ENCODE data around the gene SP4. TPM values are rescaled to one million over a fixed set of nuclear protein-coding genes. Genes with fewer than 3 reads are reported as not detected.
"Not testable (repeated sequence)": the region's sequence is repeated elsewhere in the genome, so short reads cannot be mapped to it uniquely, and the experiment has no call there.

Gene SP4
- total RNA-seq, 1 donor from 2014 or later, result 10.8 TPM

- no peak for DNase-seq (ENCODE audit: low spot score)
Observed at GRCh38 chr7:21524680-21525079, 96.8 kb downstream of the SP4 start.

GRCh38 chr7:21526007-21526406 lies 98.1 kb downstream of the SP4 start:
- no peak for DNase-seq (ENCODE audit: low spot score)

GRCh38 chr7:21526448-21526847 lies 98.6 kb downstream of the SP4 start:
- no peak for DNase-seq (ENCODE audit: low spot score)

- not testable (repeated sequence) for DNase-seq (ENCODE audit: low spot score)
Observed at GRCh38 chr7:21532485-21532884, 104.6 kb downstream of the SP4 start.

GRCh38 chr7:21533646-21534045 lies 105.8 kb downstream of the SP4 start:
- DNase-seq (ENCODE audit: low spot score), result not testable (repeated sequence)

GRCh38 chr7:21536445-21537118 lies 108.7 kb downstream of the SP4 start:
- DNase-seq (ENCODE audit: low spot score), result not testable (repeated sequence)

GRCh38 chr7:21538936-21539495 lies 111.1 kb downstream of the SP4 start:
- DNase-seq (ENCODE audit: low spot score), result no peak

GRCh38 chr7:21542891-21543527 lies 115.1 kb downstream of the SP4 start, which contains the start of gene DNAH11:
Gene DNAH11, plus strand, starts transcription at chr7:21543039. Its CDS starts 207 bp downstream, at chr7:21543246.
- DNase-seq (ENCODE audit: low spot score), result peak; percentile 21

- peak; percentile 13 for DNase-seq (ENCODE audit: low spot score)
Observed at GRCh38 chr7:21543528-21544302, 115.8 kb downstream of the SP4 start.

- no peak for DNase-seq (ENCODE audit: low spot score)
Observed at GRCh38 chr7:21544303-21544656, 116.4 kb downstream of the SP4 start.

- DNase-seq (ENCODE audit: low spot score), result no peak
Observed at GRCh38 chr7:21544715-21545114, 116.8 kb downstream of the SP4 start.

GRCh38 chr7:21547501-21547900 lies 119.6 kb downstream of the SP4 start:
- no peak for DNase-seq (ENCODE audit: low spot score)

- no peak for DNase-seq (ENCODE audit: low spot score)
Observed at GRCh38 chr7:21548491-21548890, 120.6 kb downstream of the SP4 start.

- DNase-seq (ENCODE audit: low spot score), result no peak
Observed at GRCh38 chr7:21550076-21550475, 122.2 kb downstream of the SP4 start.

GRCh38 chr7:21550821-21551531 lies 123.1 kb downstream of the SP4 start:
- no peak for DNase-seq (ENCODE audit: low spot score)

- DNase-seq (ENCODE audit: low spot score), result no peak
Observed at GRCh38 chr7:21562385-21562784, 134.5 kb downstream of the SP4 start.

Other genes starting within 250 kb of the SP4 start
- gene DNAH11, start 115.0 kb downstream of the SP4 start, total RNA-seq (ENCODE audit: insufficient read depth, low replicate concordance), result 11.1 TPM